Limb (tissue), 2 donors: ENCODE measurements around the gene CACNA1C.

Source experiments
- DNase-seq, 2 donors: peaks; one replicate each; pipeline ENCODE4 v3.0.0-alpha.2; 2016; ENCODE audit errors: extremely low spot score in 2 of 2

Gene CACNA1C

GRCh38 chr12:2409656-2410265 is 357.0 kb downstream of the CACNA1C start:
- no peak for DNase-seq

DNA sequence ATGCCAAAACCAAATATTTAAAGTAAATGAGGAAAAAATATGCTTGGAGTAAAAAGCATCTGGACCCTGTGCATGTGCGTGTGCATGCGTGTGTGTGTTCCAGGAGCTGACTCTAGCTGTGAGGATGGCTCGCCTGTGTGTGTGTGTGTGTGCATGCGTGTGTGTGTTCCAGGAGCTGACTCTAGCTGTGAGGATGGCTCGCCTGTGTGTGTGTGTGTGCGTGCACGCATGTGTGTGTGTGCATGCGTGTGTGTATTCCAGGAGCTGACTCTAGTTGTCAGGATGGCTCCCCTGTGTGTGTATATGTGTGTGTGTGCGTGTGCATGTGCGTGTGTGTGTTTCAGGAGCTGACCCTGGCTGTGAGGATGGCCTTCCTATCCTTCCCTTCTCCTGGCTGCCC is 357.7 kb downstream of the CACNA1C start:
- DNase-seq, result no peak

- no peak for DNase-seq
These were observed 358.2 kb downstream of the CACNA1C start for GRCh38 chr12:2411011-2411410.

- no peak for DNase-seq
These were observed 359.0 kb downstream of the CACNA1C start for GRCh38 chr12:2411616-2412304.

- DNase-seq, result no peak
These were observed 359.5 kb downstream of the CACNA1C start for GRCh38 chr12:2412305-2412643.

GRCh38 chr12:2413301-2413700 is 360.5 kb downstream of the CACNA1C start:
- no peak for DNase-seq

DNA sequence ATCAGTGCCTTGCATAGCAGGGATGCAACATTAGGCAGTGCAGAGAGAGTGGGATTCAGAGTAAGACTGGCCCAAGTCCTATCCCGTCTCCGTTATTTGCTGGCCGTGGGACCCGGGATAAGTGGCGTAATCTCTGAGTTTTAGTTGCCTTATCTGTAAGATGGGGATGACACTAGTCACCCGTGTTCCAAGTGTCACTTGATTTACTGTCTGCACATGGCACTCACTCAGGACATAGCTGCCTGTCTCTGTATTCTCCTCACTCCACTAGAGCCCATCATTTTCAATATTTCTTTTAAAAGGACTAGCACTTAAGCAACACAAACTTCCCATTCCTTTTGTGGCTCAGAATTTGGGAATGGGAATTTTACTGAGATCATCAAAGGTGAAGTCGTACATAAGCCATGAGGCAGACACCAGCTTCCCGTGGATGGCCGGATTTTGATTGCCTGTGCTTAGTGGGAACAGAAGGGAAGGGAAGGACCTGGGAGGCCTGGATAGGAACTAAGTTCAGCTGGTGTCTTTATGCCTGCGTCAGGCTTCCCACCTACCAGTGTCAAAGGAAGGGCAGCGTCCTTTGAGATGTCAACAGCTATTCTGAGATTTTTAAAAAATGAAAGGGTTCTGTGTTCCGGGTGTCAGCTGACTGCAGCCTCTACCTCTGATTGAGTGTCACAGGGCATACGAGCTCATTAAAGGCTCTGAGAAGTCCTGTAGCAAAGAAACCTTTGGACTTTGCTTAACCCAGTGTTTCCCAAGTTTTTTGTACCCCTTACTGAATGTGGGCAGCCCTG is 361.4 kb downstream of the CACNA1C start:
- DNase-seq, result no peak

DNA sequence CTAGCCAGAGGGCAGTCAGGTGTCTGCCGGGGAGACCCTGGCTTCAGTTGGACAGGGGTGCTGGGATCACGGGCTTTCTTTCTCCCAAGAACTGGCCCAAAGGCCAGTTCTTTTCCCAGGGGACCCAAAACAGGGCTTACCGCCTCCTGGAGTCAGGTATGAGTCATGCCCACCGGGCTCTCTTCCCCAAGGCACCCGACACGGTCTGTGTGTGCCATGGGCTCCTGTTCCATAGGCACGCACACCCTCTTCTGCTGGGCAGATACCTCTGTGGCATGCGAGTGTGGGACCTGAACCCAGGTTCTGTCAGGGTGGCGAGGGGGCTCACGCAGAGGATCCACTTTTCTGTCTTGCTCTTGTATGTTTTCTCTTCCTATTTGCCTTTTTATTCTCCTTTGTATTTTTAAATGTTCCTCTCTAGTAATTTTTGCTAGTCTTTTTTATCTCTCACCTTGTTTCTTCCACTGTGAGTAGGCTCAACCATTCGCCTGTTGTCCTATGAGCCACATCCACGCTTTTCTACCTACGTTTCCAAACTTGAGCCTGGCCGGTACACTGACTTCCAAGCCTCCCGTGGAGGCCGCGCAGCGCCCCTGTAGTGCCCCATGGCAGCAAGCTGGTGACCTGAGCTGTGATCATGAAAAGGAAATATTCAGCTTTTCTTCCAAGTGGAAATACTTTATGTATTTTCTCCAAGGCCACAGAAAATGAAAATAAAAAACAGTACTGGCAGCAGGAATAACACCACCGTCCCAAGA is 362.2 kb downstream of the CACNA1C start:
- no peak for DNase-seq

- no peak for DNase-seq
These were observed 362.8 kb downstream of the CACNA1C start for GRCh38 chr12:2415568-2415944.

DNA sequence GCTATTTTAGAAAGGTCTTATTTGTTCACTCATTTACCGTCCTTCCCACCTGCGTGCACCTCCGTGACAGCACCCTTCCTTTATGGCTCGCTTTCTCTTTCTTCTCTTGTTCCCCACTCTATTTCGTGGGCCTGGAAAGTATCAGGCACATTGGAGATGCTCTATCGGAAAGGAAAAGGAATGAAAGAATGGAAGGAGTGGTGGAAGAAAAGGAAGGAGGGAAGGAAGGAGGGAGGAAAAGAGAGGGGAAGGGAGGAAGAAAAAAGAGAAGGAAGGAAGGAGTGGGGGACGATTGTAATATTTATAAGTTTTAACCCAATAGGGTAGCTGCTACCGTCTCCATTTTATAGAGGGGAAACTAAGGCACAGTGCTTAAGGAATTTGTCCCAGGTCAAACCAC is 363.4 kb downstream of the CACNA1C start:
- no peak for DNase-seq

DNA sequence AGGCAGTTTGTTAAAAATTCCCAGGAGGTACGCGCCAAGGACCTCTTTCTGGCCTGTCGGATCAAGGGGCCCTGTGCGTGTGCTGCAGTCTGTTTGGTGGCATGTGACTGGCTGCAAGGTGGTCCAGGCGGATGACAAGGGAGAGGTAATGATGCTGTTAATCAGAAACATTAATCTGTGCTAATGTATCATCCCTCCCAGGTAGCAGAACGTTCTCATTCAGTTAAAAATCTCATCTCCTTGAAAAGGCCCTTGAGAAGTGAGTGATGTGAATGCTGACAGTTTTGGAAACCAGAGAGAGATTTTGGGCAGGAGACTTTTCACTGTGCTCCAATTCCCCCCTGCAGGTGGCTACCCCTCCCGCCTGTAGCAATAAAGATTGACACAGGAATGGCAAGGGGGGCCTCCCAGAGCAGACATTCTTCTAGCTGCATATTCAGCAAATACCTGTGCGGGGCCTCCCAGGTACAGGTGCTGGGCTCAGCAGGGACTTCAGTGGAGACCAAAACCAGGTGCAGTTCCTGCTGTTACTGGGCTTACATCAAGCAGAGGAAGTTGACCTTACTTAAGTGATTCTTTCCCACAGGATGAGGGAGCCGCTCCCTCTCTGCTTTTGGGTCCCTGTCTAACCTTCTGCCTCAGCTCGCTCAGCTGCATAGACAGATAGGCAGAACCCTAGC is 364.8 kb downstream of the CACNA1C start:
- no peak for DNase-seq

GRCh38 chr12:2418579-2418978 is 365.8 kb downstream of the CACNA1C start:
- DNase-seq, result no peak

DNA sequence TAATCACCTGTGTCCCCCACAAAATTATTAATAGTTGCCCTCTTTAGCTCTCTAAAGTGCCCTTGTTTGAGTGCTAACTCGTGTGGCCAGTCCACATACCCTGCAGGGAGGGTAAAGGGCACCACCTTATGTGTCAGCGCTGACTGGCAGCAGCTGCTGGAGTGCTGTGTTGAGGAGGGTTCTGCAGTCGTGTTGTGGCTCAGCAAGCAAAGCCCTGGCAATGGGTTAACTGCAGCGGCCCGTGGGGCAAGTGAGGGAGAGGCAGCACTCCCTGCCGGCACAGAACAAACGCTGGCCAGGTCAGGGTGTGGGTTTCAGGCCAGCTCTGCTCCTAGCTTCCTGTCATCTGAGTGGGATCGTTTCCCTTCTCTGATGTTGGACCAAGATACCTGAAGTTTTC is 369.8 kb downstream of the CACNA1C start:
- DNase-seq, result no peak

- no peak for DNase-seq
These were observed 376.2 kb downstream of the CACNA1C start for GRCh38 chr12:2429032-2429431.

GRCh38 chr12:2431810-2432209 is 379.0 kb downstream of the CACNA1C start:
- no peak for DNase-seq

DNA sequence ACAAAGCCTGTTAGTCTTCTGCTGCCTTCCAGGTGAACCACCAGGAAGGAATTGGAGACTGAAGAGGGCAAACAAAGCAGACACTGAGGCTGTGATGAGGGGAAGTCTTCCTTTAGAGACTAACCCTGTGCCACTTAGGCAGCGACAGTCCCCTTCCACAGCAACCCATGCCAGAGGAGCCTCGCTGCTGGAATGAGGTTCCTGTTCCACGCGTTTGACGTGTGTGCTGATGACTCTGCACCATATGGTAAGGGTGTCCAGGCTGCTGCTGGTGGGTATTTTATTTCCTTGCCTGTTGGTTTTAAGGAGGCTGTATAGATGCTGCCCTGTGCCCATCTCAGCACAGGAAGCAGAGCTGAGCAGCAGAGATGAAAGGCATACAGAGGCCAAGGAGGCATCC is 380.1 kb downstream of the CACNA1C start:
- DNase-seq, result no peak

DNA sequence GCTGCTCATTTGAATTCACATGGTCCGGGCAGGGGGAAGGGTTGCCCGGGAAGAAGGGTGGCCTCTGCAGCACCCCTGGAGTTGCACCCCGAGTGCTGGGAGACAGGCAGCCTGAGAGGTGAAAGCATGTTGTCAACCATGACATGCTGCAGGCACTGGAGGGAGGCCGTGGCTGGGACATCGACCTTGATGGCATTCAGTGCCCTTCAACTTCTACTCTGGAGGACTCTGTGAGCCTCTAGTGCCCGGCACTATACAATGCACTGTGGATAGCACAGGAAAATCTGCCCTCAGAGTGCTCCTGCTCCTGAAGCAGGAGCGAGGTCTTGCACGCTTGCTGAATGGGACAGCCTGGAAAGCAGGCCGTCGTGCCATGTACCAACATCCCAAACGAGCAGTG is 382.7 kb downstream of the CACNA1C start:
- no peak for DNase-seq

DNA sequence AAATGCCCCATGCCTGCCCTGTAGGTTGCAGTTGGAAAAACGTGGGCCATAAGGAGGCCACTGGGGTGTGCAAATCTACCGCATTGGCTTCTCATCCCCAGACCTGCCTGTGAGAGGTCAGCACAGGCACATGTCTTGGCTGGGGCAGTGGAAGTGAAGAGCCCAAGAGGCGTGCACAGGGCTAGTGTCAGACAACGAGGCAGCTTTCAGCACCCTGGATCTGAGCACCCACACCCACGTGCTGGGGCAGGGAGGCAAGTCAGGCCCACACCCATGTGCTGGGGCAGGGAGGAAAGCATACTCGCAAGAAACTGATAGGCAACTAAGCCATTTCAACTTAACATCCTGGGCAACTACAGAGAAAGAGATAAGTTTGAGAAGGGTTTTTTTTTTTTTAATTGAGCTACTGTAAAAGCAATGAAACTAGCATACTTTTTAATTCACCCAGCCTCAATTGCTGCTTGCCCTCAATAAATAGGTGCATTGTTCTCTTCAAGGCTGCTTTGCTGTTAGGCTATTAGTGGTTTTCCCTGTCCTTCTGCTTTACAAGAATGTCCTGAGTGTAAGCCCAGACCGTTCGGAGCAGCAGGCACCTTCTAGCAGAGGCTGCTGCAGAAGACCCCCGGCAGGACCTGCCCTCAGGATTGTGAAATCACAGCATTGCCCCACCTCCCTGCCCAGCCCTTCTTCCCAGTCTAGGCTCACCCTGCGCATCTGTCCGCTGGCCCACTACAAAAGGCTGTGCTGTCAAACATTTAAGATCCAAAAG is 386.7 kb downstream of the CACNA1C start:
- no peak for DNase-seq

- DNase-seq, result no peak
These were observed 391.0 kb downstream of the CACNA1C start for GRCh38 chr12:2443776-2444175.

DNA sequence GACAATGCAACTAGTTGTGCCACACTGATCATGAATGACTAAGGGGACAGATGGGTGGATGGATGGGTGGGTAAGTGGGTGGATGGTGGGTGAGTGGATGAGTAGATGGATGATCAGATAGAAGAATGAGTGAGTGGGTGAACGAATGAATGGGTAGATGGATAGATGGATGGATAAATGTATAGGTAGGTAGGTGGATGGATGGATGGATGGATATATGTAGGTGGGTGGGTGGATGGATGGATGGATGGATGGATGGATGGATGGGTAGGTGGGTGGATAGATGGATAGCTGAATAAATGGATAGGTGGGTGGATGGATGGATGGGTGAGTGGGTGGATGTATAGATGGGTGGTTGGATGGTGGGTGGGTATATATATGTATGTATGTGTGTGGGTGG is 393.2 kb downstream of the CACNA1C start:
- no peak for DNase-seq

GRCh38 chr12:2447861-2448260 is 395.1 kb downstream of the CACNA1C start:
- DNase-seq, result no peak
